Uterus (tissue), 4 donors: ENCODE measurements around the gene C9orf50. TPM values are rescaled to one million over a fixed set of nuclear protein-coding genes. Genes with fewer than 3 reads are reported as not detected.
A peak's percentile ranks its signal among the peaks of the same experiment; 100 is the strongest.

Experiments used
- DNase-seq, 2 donors: peaks; one replicate each; pipeline ENCODE4 v3.0.0-alpha.2; 2019 to 2020
- H3K27ac ChIP-seq, 2 donors: fragments of 200-600 bp; sonication (generic); 1 replicate in 1 of 2; 2 replicates in 1 of 2; pipeline ENCODE4 v1.5.1; 2016 to 2018
- H3K27me3 ChIP-seq, 2 donors: fragments of 200-600 bp; sonication (generic); one replicate each; pipeline ENCODE4 v1.5.1; 2018 to 2019; ENCODE audit warnings: control low read depth in 1 of 2
- H3K36me3 ChIP-seq, 2 donors: fragments of 200-600 bp; sonication (generic); one replicate each; pipeline ENCODE4 v1.5.1; 2019; ENCODE audit warnings: control low read depth in 1 of 2
- H3K4me1 ChIP-seq, 2 donors: fragments of 200-600 bp; sonication (generic); one replicate each; pipeline ENCODE4 v1.5.1; 2018 to 2019; ENCODE audit warnings: control low read depth in 1 of 2
- H3K4me3 ChIP-seq, 2 donors: fragments of 200-600 bp; sonication (generic); 1 replicate in 1 of 2; 2 replicates in 1 of 2; pipeline ENCODE4 v1.5.1; 2018 to 2019; ENCODE audit warnings: mild to moderate bottlenecking in 1 of 2
- H3K9me3 ChIP-seq, 2 donors: fragments of 200-600 bp; sonication (generic); one replicate each; pipeline ENCODE4 v1.5.1; 2019; ENCODE audit warnings: control low read depth in 1 of 2
- CTCF ChIP-seq, 4 experiments: fragments of 200-600 bp in 2 of 4; fragments of 450-650 bp in 2 of 4; sonication (generic) in 2 of 4; IDR thresholded peaks; one replicate each; pipeline ENCODE4 v1.5.1; 2016 to 2019; ENCODE audit warnings: antibody characterized with exemption in 4 of 4, mild to moderate bottlenecking in 2 of 4, moderate library complexity in 1 of 4
- POLR2A ChIP-seq, 2 donors: fragments of 450-650 bp; IDR thresholded peaks; one replicate each; pipeline ENCODE4 v1.6.1; 2016; ENCODE audit warnings: antibody characterized with exemption in 2 of 2, mild to moderate bottlenecking in 1 of 2, moderate library complexity in 1 of 2
- intact Hi-C: fragments of 100-400 bp; cut with DNase I; formaldehyde crosslinking; loops from one replicate; pipeline ENCODE4 v1.15.1; 2023; ENCODE audit warnings: low total_unique reads
- total RNA-seq, 4 donors: library from RNA; depleted of rRNA in 3 of 4; stranded (reverse); fragments of >200 nt in 3 of 4; gene quantifications; one replicate each; pipeline versions ENCODE4 v1.1.0 to v1.2.4, GENCODE V29; 2014 to 2023
- donor health status: DM: yes; HTN: yes; CAD: no.

The C9orf50 gene
- total RNA-seq, 4 donors from 2014 or later: 0.35 TPM; not detected in 3

GRCh38 chr9:129653823-129654553, 33.1 kb upstream of the C9orf50 start:
- TF ChIP-seq POLR2A (IDR thresholded peaks at IDR 0.05): no peak
- TF ChIP-seq CTCF (IDR thresholded peaks at IDR 0.05): no peak
- DNase-seq: no peak
- Histone ChIP-seq H3K4me1 (no peaks in the 10 kb centered on the region), H3K36me3 (no peaks in the 10 kb centered on the region), H3K4me3 (peak overlapping the region in 1 of 2 donors; percentile 2), H3K27ac (peak overlapping the region; percentile 74 to 78), H3K27me3 (no peaks in the 10 kb centered on the region), H3K9me3 (no peaks in the 10 kb centered on the region)
- intact Hi-C loops: loop anchor here (10.0 kb wide), 1 partner anchor 71 kb away; no protein-coding TSS in a partner anchor

- H3K9me3 ChIP-seq: no peaks in the 10 kb centered on the region
- no peaks in the 10 kb centered on the region for H3K4me1 ChIP-seq
- TF ChIP-seq POLR2A (IDR thresholded peaks at IDR 0.05): no peak
- no peak for TF ChIP-seq CTCF (IDR thresholded peaks at IDR 0.05)
- H3K36me3 ChIP-seq: no peaks in the 10 kb centered on the region
- no peaks in the 10 kb centered on the region for H3K27me3 ChIP-seq
- intact Hi-C loops: loop anchor here (10.0 kb wide), 1 partner anchor 74 kb away; no protein-coding TSS in a partner anchor
- no peak overlapping the region for H3K27ac ChIP-seq
- H3K4me3 ChIP-seq: no peak overlapping the region
- DNase-seq: no peak
Measured at GRCh38 chr9:129650680-129651235, 29.9 kb upstream of the C9orf50 start.

- Histone ChIP-seq H3K36me3 (no peaks in the 10 kb centered on the region), H3K27ac (peak overlapping the region in 1 of 2 donors; percentile 4), H3K4me3 (no peak overlapping the region), H3K27me3 (no peaks in the 10 kb centered on the region), H3K4me1 (no peaks in the 10 kb centered on the region), H3K9me3 (no peaks in the 10 kb centered on the region)
- DNase-seq: no peak
- TF ChIP-seq CTCF (IDR thresholded peaks at IDR 0.05) (no peak), POLR2A (IDR thresholded peaks at IDR 0.05) (no peak)
- intact Hi-C loops: loop anchor here (10.0 kb wide), 2 partner anchors 75 to 135 kb away; no protein-coding TSS in a partner anchor
Measured at GRCh38 chr9:129649726-129650679, 29.1 kb upstream of the C9orf50 start.

GRCh38 chr9:129648764-129649115, 27.8 kb upstream of the C9orf50 start:
- Histone ChIP-seq H3K4me3 (no peak overlapping the region), H3K36me3 (no peaks in the 10 kb centered on the region), H3K9me3 (no peaks in the 10 kb centered on the region), H3K4me1 (no peaks in the 10 kb centered on the region), H3K27ac (no peak overlapping the region), H3K27me3 (no peaks in the 10 kb centered on the region)
- intact Hi-C loops: loop anchor here (10.0 kb wide), 1 partner anchor 136 kb away; no protein-coding TSS in a partner anchor
- DNase-seq: no peak
- TF ChIP-seq CTCF (IDR thresholded peaks at IDR 0.05) (no peak), POLR2A (IDR thresholded peaks at IDR 0.05) (no peak)
